ENCODE data around the gene KLHDC9. TPM values are rescaled to one million over a fixed set of nuclear protein-coding genes. Genes with fewer than 3 reads are reported as not detected.

The KLHDC9 gene
- total RNA-seq, result 3.3 and 6.5 TPM in 2 replicates

GRCh38 chr1:161098210-161099068 lies at the start of gene KLHDC9:
KLHDC9 (plus strand) TSS chr1:161098361; CDS start chr1:161098536, 175 bp downstream.

GRCh38 chr1:161069731-161070270 lies 28.4 kb upstream of the KLHDC9 start, which contains the start of gene ARHGAP30:
ARHGAP30 (minus strand) TSS chr1:161069891; CDS start chr1:161069624, 267 bp downstream.

GRCh38 chr1:161089251-161089924 lies 8.8 kb upstream of the KLHDC9 start, which contains the start of gene NECTIN4:
NECTIN4 (minus strand) TSS chr1:161089558; CDS start chr1:161089296, 262 bp downstream.

GRCh38 chr1:161117759-161118581 lies 19.8 kb downstream of the KLHDC9 start, which contains the start of the genes NIT1 and PFDN2:
NIT1 (plus strand) TSS chr1:161118105; CDS start chr1:161118177, 72 bp downstream.
PFDN2 (minus strand) TSS chr1:161118037; CDS start chr1:161118026, 11 bp downstream.

GRCh38 chr1:161132410-161133219 lies 34.5 kb downstream of the KLHDC9 start, which contains the start of gene DEDD:
DEDD (minus strand) TSS chr1:161132667; CDS start chr1:161124462, 8,205 bp downstream.

Other genes starting within 250 kb of the KLHDC9 start
- gene CD244, start 235.5 kb upstream of the KLHDC9 start, total RNA-seq, result 0.07 TPM in 1 of 2 replicates, not detected in the other
- not detected in 2 replicates for gene ITLN1, start 213.2 kb upstream of the KLHDC9 start, total RNA-seq
- not detected in 2 replicates for gene ITLN2, start 143.6 kb upstream of the KLHDC9 start, total RNA-seq
- gene F11R, start 77.2 kb upstream of the KLHDC9 start, total RNA-seq, result 117 and 131 TPM in 2 replicates
- gene TSTD1, start 59.4 kb upstream of the KLHDC9 start, total RNA-seq, result 110 and 112 TPM in 2 replicates
- gene USF1, start 52.4 kb upstream of the KLHDC9 start, total RNA-seq, result 39.4 and 40.9 TPM in 2 replicates
- 0.19 and 0.28 TPM in 2 replicates for gene ARHGAP30, start 28.5 kb upstream of the KLHDC9 start, total RNA-seq
- 43.1 and 50.0 TPM in 2 replicates for gene NECTIN4, start 8.8 kb upstream of the KLHDC9 start, total RNA-seq
- 76.4 and 100 TPM in 2 replicates for gene PFDN2, start 19.7 kb downstream of the KLHDC9 start, total RNA-seq
- gene NIT1, start 19.7 kb downstream of the KLHDC9 start, total RNA-seq, result 32.2 and 35.6 TPM in 2 replicates
- 14.2 and 23.0 TPM in 2 replicates for gene DEDD, start 34.3 kb downstream of the KLHDC9 start, total RNA-seq
- 43.8 and 68.1 TPM in 2 replicates for gene UFC1, start 55.6 kb downstream of the KLHDC9 start, total RNA-seq
- gene USP21, start 61.1 kb downstream of the KLHDC9 start, total RNA-seq, result 10.2 and 11.5 TPM in 2 replicates
- gene PPOX, start 68.1 kb downstream of the KLHDC9 start, total RNA-seq, result 12.6 and 14.7 TPM in 2 replicates
- gene B4GALT3, start 79.1 kb downstream of the KLHDC9 start, total RNA-seq, result 31.2 and 35.7 TPM in 2 replicates
- 0.05 and 0.07 TPM in 2 replicates for gene ADAMTS4, start 100.7 kb downstream of the KLHDC9 start, total RNA-seq
- 87.7 and 96.5 TPM in 2 replicates for gene NDUFS2, start 104.0 kb downstream of the KLHDC9 start, total RNA-seq
- 0.42 TPM in 1 of 2 replicates, not detected in the other for gene FCER1G, start 116.9 kb downstream of the KLHDC9 start, total RNA-seq
- gene APOA2, start 125.3 kb downstream of the KLHDC9 start, total RNA-seq, result not detected in 2 replicates
- 11.2 and 14.1 TPM in 2 replicates for gene TOMM40L, start 127.7 kb downstream of the KLHDC9 start, total RNA-seq
- gene NR1I3, start 139.8 kb downstream of the KLHDC9 start, total RNA-seq, result not detected in 2 replicates
- gene PCP4L1, start 160.4 kb downstream of the KLHDC9 start, total RNA-seq, result 1.3 and 1.9 TPM in 2 replicates
- gene MPZ, start 211.6 kb downstream of the KLHDC9 start, total RNA-seq, result 1.2 and 2.2 TPM in 2 replicates
- gene SDHC, start 216.0 kb downstream of the KLHDC9 start, total RNA-seq, result 45.1 and 53.2 TPM in 2 replicates